Kidney (tissue), 14 donors: ENCODE results near the gene HABP2. TPM values are rescaled to one million over a fixed set of nuclear protein-coding genes. Genes with fewer than 3 reads are reported as not detected.

Source experiments
- DNase-seq, 5 donors: peaks; one replicate each; pipeline ENCODE4 v3.0.0-alpha.2; 2013 to 2020
- FAIRE-seq: peaks from 2 replicates; lab custom pipeline; 2012; peaks lifted over from hg19 to GRCh38; lab: Jason Lieb, UNC
- H3K27ac ChIP-seq, 2 donors: one replicate each; pipeline ENCODE4 v1.7.0; 2013; ENCODE audit warnings: low read depth in 2 of 2, low read length in 2 of 2, inconsistent platforms in 1 of 2
- H3K27me3 ChIP-seq: one replicate; pipeline ENCODE4 v1.7.1; 2013; ENCODE audit warnings: low read length, inconsistent platforms; ENCODE audit not compliant: control insufficient read depth, insufficient read depth
- H3K36me3 ChIP-seq, 3 donors: one replicate each; pipeline versions ENCODE4 v1.7.0 to v1.7.1; 2013; ENCODE audit warnings: low read length in 3 of 3, control low read depth in 1 of 3, inconsistent platforms in 1 of 3; ENCODE audit not compliant: insufficient read depth in 3 of 3, control insufficient read depth in 2 of 3
- H3K4me1 ChIP-seq, 3 donors: one replicate each; pipeline versions ENCODE4 v1.7.0 to v1.7.1; 2013; ENCODE audit warnings: low read length in 3 of 3, inconsistent platforms in 1 of 3, low read depth in 1 of 3; ENCODE audit not compliant: control insufficient read depth in 2 of 3, insufficient read depth in 2 of 3
- H3K4me3 ChIP-seq, 3 donors: one replicate each; pipeline versions ENCODE4 v1.7.0 to v1.8.1; 2013; ENCODE audit warnings: low read length in 3 of 3, control low read depth in 1 of 3, inconsistent platforms in 1 of 3
- H3K9ac ChIP-seq, 3 donors: one replicate each; pipeline versions ENCODE4 v1.7.0 to v1.7.1; 2013; ENCODE audit warnings: low read length in 3 of 3, control low read depth in 1 of 3, inconsistent platforms in 1 of 3
- H3K9me3 ChIP-seq, 3 donors: one replicate each; pipeline versions ENCODE4 v1.7.0 to v1.7.1; 2013; ENCODE audit warnings: low read length in 3 of 3, control low read depth in 1 of 3, inconsistent platforms in 1 of 3; ENCODE audit not compliant: control insufficient read depth in 2 of 3, insufficient read depth in 1 of 3
- CTCF ChIP-seq: IDR thresholded peaks from 3 replicates; pipeline ENCODE4 v1.5.1; 2012; ENCODE audit warnings: mild to moderate bottlenecking, moderate library complexity, borderline replicate concordance; ENCODE audit not compliant: insufficient read depth; ENCODE audit errors: extremely low read depth
- intact Hi-C: fragments of 100-400 bp; cut with DNase I; formaldehyde crosslinking; loops from one replicate; pipeline ENCODE4 v1.11.1; 2022
- polyA plus RNA-seq: library from polyadenylated mRNA; stranded (reverse); fragments of 350-450 nt; fragmentation: Illumina TruSeq; extraction: RNeasy Lipid Tissue Mini Kit (QIAGEN cat#74804); gene quantifications from one replicate; pipeline ENCODE4 v1.2.3, GENCODE V29; 2014; ENCODE audit warnings: low read depth, low replicate concordance; ENCODE audit not compliant: insufficient read depth
- total RNA-seq: library from RNA; stranded (reverse); fragmentation: NEBNext Ultra II Directional; extraction: Animal tissue kit (Norgen Biotek cat#: 25700); gene quantifications from one replicate; pipeline ENCODE4 v1.2.1, GENCODE V29; 2021
- donor health status: control.
- donor health status: control.
- donor health status: control.
- donor health status: control.
- donor health status: control.
- donor health status: DM: yes; HTN: yes; CAD: no.
- donor health status: Normal renal cell carcinoma (clear cell type).

Gene HABP2
- total and polyA plus RNA-seq, 2 donors from 2014 or later = 25.6 to 27.4 TPM

- H3K4me3 ChIP-seq = no peak overlapping the region
- H3K27me3 ChIP-seq = no peaks in the 10 kb centered on the region
- no peak overlapping the region for H3K9ac ChIP-seq
- peaks cover 0 to 6% (median 0%) of the 10 kb centered on the region in 3 donors for H3K9me3 ChIP-seq
- H3K27ac ChIP-seq = no peak overlapping the region
- DNase-seq (no peak), FAIRE-seq (no peak)
- intact Hi-C loops = no loop called here
- TF ChIP-seq CTCF = no peak
- H3K36me3 ChIP-seq = no peaks in the 10 kb centered on the region
- peaks cover 0 to 3% (median 0%) of the 10 kb centered on the region in 3 donors for H3K4me1 ChIP-seq
These were observed 14.0 kb downstream of the HABP2 start for GRCh38 chr10:113566888-113567287.

- no peak overlapping the region for H3K9ac ChIP-seq
- H3K27ac ChIP-seq = no peak overlapping the region
- no peaks in the 10 kb centered on the region for H3K27me3 ChIP-seq
- H3K4me3 ChIP-seq = no peak overlapping the region
- intact Hi-C loops = no loop called here
- DNase-seq (no peak), FAIRE-seq (no peak)
- TF ChIP-seq CTCF = no peak
- no peaks in the 10 kb centered on the region for H3K36me3 ChIP-seq
- H3K9me3 ChIP-seq = peaks cover 0 to 6% (median 0%) of the 10 kb centered on the region in 3 donors
- no peaks in the 10 kb centered on the region for H3K4me1 ChIP-seq
These were observed 16.7 kb downstream of the HABP2 start for GRCh38 chr10:113569576-113569975.

- Histone ChIP-seq H3K9me3 (peaks cover 0 to 6% (median 0%) of the 10 kb centered on the region in 3 donors), H3K27me3 (no peaks in the 10 kb centered on the region), H3K27ac (no peak overlapping the region), H3K4me3 (no peak overlapping the region), H3K4me1 (no peaks in the 10 kb centered on the region), H3K9ac (no peak overlapping the region), H3K36me3 (no peaks in the 10 kb centered on the region)
- DNase-seq = no peak
- intact Hi-C loops = no loop called here
- TF ChIP-seq CTCF = no peak
- no peak for FAIRE-seq
These were observed 19.9 kb downstream of the HABP2 start for GRCh38 chr10:113572520-113573290.
